Fibroblast of skin of right quadriceps (primary cell): ENCODE results near the gene IGFBP2.

Experiments used
- DNase-seq: peaks from one replicate; pipeline ENCODE4 v3.0.0-alpha.2; 2013

Gene IGFBP2

DNA sequence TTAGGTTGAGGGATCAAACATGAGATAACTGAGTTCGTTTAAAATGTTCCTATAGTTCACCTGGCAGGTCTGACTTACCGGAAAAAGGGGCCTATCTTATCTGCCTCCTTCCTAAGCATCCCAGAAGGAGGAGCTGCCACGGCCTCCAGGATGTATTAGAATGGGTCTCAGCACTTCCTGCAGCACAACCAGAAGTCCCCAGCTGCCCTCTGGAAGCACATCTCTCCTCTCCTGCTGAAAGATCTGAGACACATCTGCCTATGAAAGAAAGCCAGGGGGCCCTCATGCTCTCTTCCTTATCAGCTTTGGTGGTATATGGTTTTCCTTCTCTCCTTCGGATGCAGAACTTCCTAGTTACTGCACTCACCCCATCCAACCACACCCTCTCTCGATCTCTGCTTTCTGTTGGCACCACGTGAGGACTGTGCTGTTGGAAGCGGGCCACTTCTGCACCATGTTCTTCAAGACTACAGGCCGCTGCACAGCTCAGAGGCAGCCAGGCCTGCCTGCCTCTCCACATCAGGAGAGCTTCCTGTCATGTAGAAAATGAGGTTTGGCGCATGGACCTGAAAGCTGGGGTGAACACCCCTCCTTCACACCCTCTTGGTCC, 55.6 kb downstream of the IGFBP2 start:
- DNase-seq, result no peak

DNA sequence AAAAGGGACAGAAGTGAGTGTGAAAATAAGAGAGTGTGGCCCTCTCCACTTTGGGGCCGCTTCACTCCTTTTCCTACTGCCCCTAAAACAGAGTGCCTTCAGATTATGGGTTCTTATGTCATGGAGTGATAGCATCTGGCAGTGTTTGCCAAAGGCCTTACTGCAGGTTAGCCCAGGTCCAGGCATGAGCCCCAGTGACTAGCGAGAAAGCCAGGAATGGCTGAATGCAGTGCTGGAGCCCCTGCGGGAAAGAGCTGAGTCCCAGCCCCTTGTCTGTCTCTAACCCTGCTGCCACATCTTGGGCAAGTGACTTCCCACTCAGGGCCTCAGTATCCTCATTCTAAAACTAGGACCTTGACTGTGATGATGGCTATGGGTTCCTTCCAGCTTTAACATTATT, 56.2 kb downstream of the IGFBP2 start:
- DNase-seq, result no peak

DNA sequence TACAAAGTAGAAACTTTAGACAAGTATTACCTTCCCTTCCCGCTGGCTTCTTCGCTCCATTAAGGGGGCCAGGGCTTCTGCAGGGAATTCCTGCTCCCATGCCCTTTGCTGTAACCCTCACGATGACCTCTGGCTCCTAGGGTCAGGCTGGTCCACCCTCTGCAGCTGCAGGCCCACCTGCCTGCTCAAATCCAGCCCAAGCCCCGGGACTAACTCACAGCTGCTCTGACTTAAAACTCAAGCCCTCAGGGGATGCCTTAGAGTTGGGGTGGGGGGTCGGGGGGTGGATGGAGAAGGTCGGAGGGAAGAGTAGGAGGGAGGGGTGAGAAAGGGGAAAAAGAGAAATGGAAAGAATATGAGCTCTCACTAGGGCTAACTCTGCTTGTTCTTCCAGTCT, 57.2 kb downstream of the IGFBP2 start:
- no peak for DNase-seq

DNA sequence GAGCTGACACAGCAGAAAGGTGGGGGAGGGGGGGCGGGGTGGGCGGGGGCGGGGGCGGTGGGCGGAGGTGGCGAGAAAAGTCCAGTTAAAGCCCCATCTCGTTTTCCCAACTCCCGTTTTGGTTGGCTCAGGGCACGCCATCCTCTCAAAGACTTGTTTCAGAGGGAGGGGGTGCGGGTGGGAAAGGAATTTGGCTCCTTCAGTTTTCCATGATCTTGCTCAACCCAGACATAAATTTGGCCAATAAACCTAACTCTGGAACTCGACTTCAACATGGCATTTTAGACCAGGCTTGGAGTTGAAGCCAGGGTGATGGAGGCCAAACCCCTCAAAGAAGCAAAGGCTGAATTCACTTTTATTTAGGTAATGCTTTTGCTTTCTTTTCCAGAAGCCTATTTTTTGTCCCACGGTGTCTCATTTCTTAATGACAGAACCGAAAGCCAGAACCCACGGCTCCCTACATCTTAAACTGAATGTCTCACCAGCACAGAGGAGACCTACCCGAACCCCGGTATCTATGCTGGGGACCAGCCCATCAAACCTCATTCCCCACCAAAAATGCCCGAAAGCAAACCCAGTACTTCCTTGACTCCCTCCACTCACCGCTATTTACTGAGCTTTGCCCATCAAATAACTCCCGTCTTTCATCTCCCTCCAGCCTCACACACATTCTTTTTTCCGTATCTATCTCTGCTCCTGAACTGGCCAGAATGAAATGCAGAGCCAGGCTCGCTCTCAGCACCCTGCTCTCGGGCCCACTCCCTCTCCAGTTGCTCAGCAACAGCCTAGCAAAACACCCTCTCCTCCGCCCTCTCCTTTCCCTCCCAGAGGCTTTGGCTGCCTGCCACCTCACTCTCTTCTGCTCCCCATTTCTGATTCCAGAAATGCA, 57.9 kb downstream of the IGFBP2 start:
- DNase-seq, result peak; percentile 91

DNA sequence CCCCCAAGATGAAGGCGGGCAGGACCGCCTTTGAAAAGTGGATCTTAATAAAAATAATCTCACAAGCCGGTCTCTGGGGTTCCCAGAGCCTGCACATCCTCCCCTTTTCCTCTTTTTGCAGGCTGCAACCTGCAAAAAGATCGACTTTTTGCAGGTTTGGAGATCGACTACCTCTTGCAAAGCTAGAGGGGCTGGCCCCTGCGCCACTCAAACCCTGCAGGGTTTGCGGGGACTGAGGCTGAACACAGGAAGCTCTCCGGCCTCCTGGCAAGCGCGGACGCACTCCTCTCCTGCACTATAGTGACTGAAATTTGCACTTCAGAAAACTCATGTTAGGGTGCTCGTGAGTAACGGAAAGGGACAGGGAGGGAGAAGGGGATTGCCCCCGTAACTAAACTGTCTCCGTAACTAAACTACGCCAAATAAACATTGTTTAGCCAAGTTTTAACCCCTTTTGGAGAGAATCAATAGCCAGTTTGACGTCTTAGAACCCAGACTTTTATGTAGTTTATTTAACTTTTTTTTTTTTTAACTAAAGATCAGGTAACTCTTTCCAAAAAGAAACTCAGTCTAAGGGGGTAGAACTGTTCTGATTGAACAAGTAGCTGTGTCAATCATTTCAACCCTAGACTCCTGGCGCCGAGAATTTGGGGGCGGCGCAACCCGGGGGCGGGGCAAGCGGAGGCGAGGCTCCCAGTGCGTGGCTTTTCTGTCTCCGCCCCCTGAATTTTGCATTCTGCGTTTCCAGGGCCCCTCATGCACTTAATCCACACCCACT, 59.6 kb downstream of the IGFBP2 start:
- peak; percentile 84 for DNase-seq

DNA sequence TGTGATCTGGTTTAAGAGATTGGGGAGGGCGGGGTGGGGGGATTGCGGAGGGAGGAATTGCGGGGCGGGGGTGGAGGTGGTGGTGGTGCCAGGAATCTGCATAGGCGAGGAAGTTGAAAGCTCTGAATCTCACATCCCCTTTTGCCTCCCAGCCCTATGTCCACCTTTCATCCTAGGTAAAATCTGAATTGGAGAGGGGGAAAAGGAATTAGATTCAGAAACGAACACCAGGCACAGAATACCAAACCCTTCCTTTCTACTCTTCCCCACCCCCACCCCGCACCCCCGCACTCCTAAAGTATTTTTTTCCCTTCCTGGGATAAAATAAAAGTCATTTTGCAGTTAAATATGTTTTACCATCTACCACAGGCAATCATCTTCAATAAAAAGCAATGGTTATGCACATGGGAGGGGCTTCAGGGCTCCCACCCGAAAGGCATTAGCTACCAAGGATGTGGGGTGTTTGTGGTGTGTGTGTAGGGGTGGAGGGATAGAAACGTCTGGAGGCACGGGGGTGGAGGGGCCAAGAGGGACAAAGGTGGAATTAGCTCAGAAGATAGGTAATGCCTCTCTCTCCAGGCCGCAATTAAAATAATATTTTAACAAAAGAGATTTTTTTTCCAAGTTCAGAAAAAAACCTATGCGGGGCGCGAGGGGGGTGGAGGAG, 60.3 kb downstream of the IGFBP2 start:
- DNase-seq, result no peak

DNA sequence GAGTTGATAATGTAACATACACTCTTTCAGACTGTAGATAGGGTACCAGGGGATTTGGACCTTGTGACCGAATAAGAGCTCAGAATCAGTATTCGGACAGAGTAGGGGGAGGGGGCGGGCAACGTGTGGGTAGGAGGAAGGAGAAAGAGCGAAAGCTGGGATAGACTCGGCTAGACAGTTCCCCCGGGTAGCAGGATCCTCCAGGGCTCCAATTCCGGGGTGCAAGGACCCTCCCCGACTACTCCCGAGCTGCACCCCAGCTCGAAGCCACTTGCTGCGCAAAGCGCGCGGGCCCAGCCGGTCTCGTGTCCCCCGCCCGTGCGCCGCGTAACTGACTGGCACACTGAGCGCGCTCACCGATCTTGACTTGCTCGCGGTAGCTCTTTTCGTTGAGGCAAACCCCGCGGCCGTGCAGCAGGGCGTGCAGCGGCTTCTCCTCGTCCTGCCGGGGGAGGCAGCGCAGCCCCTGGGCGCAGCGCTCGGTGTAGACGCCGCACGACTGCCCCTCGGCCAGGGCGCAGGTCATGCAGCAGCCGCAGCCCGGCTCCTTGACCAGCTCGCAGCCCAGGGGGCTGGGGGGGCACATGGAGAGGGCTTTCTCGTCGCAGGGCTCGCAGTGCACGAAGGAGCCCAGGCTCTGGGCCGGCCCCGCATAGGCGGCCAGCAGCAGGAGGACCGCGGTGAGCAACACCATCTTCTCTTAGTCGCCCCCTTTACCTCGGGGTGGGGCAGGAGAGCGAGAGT, 61.0 kb downstream of the IGFBP2 start:
- DNase-seq, result peak; percentile 55

DNA sequence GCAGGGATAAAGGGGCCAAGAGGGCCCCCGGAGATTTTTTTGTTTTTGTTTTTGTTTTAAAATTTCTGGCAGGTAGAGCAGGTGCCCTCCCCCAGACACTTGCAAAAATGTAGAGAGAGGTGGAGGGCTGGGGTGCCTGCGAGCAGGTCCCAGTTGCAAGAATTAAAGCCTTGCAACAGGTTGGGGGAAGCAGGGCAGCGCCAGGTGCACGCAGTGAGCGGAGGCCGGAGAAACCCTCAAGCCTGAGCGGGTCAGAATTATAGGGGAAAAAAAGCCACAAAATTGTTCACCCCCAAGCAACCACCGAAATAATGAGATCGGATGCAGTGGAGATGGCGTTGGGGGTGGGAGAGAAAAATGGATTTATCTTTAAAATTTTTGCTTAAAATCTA, 61.6 kb downstream of the IGFBP2 start:
- DNase-seq, result no peak

DNA sequence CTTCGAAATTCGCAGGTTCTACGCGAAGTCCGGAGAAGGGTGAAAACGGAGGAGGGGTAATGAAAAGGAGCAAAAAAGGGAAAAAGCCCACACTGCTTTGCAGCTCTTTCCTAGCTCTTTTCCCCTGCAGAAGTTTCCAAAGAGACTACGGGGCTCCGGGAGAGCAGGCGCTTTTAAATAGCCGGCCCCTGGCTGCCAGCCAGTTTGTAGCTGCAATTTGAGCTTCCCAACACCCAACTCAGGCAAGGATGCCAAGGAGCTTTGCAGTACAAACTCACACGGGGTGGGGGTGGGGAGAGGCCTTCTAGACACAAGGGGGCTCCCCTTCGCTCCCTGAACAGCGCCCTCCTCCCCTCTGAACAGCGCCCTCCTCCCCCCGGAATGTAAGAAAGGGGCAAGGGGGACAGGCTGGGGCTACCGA, 62.2 kb downstream of the IGFBP2 start, which contains the start of gene IGFBP5:
Gene IGFBP5 (minus strand): TSS at position 149 of the 421 bp plus-strand sequence. CDS start 774 bp downstream, outside the sequence.
- peak; percentile 96 for DNase-seq

DNA sequence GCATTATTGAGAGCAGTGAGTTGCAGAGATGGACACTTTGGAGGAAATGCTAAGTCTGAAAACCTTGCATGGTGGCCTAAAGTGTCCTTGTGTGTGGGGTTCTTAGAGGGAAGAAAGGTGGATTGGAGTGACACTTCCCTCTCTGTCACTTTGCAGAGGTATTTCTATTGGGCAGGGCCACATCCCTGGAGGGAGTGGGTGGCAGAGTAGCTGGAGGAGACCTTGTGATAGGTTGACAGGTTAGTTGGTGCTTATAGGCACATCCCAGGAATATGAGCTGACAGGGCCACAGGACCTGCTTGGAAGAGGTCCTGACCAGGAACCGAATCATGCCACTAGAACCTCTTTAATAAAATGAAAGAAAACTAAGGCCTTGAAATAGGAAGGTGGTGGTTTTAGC, 63.1 kb downstream of the IGFBP2 start:
- no peak for DNase-seq

DNA sequence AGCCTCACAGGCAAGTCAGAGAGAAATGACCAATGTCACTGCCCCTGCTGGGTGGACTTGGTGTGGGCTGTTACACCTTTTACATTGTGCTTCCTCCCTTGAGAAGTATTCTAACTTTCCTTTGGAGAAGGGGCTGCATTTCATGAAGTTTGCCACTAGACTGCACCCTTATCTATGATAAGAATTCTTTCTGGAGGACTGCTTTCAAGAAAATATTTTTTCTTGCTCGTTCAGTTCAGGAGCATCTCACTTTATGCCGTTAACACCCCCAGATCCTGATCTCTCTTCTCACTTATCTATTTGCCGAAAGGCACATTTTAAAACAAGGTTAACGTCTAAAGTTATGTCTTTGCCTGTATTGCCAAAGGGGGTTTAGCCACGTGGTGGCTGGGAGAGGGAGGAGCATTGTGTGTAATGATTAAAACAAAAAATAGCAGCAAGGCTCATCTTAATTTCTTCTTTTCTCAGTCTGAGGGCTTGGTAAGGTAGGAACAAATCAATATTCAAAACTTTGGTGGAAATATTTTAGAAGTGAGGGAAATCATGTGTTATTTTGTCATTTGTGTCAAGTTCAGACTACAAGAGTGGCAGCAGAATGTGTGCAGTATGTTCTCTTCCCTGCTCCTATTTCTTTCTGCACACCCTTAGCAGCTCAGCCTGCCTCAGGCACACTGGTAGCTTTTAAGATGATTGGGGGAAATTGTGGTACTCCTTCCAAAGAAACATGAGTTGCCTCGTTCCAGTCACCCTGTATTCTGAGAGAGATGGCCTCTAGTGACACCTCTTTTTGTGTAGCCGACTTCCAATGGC, 63.7 kb downstream of the IGFBP2 start:
- peak; percentile 58 for DNase-seq

DNA sequence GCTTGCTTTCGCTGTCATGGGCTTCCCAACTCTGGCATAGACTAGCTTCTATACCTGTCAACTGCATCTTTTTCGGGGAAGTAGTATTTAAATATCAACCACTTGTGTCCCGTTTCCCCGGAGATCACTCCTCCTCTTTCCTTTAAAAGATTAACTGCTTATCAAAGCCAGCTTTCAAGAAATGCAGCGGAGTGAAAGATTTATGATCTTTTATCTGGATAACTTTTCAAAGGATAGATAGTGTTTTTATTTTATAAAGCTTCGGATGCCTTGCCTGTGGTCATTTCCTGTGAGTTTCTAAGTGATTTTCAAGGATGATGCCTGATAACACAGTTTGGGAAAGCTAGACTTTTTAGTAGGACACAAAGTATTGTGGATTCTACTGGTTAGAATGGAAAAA, 65.1 kb downstream of the IGFBP2 start:
- DNase-seq, result no peak

DNA sequence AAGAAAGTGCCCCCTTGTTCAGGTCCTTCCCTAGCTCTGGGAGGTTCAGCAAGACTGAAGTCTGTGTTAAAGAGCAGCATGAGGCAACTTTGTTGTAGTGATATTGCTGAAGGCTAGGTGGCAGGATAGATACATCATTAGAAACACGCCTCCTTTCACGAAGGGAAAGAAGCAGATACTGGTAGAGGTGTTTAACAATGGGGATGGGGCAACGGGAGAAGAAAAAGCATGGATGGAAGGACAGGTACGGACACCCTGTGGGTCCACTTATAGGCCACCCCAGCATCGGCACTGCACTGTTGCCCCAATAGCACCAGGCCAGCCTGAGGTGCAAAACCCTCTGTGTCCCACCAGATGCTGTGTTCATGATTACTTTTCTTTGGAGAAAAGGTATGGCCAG, 65.7 kb downstream of the IGFBP2 start:
- peak; percentile 68 for DNase-seq

DNA sequence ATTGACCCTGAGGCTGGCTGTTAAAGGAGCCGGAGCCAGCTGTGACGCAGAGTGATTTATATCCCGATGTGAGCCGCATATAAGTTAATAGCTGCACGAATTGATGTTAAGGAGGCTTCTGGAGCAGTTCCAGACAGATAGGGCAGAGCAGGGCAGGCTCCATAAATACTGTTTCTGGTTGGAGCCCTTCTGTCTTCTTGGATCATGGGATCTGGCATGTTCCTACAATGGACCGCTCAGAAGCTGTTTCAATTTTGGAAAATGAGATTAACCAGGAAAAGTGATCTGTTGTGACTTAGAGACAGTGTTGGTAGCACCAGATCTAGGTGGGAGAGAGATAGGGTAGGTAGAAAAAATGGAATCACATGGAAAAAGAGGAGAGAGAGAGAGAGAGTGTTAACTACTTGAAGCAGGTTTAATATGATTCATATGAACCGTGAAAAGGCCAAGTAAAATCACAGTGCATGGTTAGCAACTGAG, 66.9 kb downstream of the IGFBP2 start:
- no peak for DNase-seq

DNA sequence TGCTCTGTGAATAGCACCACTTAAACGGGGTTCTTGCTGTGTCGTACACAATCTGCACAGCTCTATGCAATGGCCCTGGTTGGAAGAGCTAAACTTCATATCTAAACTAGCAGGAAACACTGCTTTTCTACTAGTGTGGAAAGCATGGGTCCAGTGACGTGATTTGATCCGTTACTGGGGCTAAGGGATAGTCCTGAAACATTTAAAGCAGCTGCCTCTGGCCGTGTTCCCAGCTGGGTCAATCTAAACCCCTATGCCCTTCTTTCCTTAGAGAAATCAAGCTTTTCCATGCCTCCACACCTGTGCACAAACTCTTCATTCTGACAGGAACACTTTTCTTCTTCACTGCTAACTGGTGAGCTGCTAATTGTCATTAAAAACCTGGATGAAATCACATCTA, 67.6 kb downstream of the IGFBP2 start:
- DNase-seq, result no peak

DNA sequence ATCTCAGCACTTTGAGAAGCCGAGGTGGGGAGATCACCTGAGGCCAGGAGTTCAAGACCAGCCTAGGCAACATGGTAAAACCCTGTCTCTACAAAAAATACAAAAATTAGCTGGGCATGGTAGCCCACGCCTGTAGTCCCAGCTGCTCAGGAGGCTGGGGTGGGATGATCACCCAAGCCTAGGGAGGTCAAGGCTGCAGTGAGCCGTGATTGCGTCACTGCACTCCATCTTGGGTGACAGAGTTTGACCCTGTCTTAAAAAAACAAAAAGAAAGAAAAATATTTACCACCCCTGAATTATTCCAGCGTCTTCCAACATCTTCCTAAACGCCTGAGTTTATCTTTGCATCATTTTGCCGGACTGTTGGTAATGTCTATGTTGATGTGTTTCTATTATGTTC, 68.3 kb downstream of the IGFBP2 start:
- DNase-seq, result no peak

DNA sequence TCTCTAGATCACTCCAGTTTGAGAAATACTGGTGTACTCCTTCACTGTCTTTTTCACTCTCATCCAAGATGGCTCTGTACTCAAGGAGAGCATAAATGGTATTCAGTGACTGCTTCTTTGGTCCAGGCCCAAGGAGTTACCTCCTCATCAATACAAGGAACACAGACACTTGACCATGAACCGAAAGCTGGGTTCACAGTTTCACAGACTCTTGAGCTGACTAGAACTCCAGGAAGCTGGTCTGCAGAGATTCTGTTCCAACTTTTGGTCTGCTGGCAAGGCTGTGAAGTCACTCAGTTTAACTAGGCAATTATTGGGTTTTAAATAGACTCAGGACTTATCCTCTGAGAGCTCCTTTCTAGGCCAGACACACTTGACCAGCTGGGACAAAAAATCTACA, 69.5 kb downstream of the IGFBP2 start:
- DNase-seq, result no peak

DNA sequence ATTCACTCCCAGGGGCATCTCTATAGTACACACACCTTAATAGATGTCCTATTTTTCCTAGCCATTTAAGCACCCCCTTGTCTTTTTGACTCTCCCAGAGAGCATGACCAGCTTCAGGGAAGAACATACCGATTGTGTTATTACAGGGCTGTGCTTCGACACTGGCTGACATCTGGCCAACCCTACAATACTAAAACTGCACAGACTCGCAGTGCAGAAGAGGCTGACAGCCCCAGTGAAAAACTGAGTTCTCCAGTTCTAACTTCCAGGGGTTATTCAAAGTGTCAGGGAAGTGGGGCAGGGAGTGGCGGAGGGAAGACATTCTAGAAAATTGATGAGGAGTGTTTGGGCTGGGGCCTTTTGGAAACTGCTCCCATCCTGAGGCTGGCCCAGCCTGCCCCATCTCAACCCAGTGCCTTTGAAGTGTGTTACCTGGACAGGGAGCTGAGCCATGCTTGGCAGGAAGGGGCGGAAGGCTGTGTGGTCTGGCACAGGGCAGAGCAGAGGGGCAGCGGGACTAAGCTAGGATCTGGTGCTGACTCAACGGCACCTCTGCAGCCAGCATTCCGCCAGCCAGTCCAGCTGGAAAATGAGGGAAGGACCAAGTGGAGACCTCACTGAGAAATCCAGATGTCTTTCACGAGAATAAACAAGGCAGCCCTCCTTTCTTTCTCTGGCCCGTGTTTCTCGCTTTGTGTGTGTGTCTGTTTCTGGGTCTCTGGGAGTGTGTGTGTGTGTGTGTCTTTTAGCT, 77.5 kb downstream of the IGFBP2 start:
- DNase-seq, result peak; percentile 40

DNA sequence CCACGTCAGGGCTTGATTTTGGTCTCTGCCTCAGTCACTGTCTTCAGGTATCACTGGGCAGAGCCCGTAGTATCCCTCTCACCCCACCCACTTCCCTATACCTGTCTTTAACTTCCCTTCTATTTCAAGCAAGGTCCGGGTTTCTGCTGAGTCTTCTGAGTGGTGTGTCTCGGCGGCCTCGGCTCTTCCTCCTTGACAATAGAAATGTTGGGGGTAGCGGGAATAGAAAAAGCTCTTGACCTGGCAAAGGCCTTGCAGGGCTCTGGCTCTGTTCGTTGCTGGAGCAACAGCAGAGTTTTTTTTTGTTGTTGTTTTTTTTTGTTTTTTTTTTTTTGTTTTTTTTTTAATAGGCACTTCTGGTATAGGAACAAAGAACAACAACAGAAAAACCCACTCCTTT, 78.1 kb downstream of the IGFBP2 start:
- no peak for DNase-seq

DNA sequence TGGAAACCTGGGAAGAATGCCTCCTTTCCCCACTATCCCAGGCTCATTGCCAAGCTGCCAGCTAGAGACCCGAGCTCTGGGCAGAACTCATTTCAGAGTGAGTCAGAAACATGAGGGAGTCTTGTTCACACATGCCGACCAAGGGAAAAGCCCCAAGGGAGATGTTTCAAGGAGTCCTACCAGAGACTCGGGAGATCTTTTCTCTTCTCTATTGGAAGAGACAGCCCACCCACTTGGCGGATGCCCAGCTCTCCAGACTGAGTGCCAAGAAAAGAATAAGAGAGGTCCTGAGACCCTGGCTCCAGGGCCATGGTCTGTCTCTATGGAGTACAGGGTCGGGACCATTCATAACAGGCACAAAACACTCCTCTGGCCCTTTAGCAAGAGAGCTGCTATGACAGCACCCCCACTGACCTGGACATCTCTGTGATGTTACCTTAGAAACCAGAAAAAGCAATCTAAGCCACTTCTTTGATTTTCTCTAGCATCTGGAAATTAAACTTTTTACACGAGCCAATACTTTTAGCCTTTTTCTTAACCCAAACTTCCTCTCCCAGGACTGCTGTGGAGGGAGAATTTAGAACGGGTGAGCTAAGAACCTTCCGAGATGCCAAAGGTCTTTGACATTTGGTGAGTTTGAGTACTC, 80.6 kb downstream of the IGFBP2 start:
- DNase-seq, result peak; percentile 99
